ENCODE data around the gene PLD2.
"Not testable (repeated sequence)": the region's sequence is repeated elsewhere in the genome, so short reads cannot be mapped to it uniquely, and the experiment has no call there.

Gene PLD2

GRCh38 chr17:4836221-4836620 lies 29.3 kb downstream of the PLD2 start:
- DNase-seq (ENCODE audit: low spot score) = no peak

GRCh38 chr17:4837471-4838308 lies 30.7 kb downstream of the PLD2 start:
- DNase-seq (ENCODE audit: low spot score) = no peak

GRCh38 chr17:4838309-4838785 lies 31.4 kb downstream of the PLD2 start:
- DNase-seq (ENCODE audit: low spot score) = no peak

GRCh38 chr17:4839221-4839620 lies 32.3 kb downstream of the PLD2 start:
- no peak for DNase-seq (ENCODE audit: low spot score)

GRCh38 chr17:4839965-4840892 lies 33.3 kb downstream of the PLD2 start:
- no peak for DNase-seq (ENCODE audit: low spot score)

GRCh38 chr17:4840893-4841242 lies 33.9 kb downstream of the PLD2 start:
- DNase-seq (ENCODE audit: low spot score) = no peak

- no peak for DNase-seq (ENCODE audit: low spot score)
These were observed 35.4 kb downstream of the PLD2 start for GRCh38 chr17:4842376-4842775.

DNA sequence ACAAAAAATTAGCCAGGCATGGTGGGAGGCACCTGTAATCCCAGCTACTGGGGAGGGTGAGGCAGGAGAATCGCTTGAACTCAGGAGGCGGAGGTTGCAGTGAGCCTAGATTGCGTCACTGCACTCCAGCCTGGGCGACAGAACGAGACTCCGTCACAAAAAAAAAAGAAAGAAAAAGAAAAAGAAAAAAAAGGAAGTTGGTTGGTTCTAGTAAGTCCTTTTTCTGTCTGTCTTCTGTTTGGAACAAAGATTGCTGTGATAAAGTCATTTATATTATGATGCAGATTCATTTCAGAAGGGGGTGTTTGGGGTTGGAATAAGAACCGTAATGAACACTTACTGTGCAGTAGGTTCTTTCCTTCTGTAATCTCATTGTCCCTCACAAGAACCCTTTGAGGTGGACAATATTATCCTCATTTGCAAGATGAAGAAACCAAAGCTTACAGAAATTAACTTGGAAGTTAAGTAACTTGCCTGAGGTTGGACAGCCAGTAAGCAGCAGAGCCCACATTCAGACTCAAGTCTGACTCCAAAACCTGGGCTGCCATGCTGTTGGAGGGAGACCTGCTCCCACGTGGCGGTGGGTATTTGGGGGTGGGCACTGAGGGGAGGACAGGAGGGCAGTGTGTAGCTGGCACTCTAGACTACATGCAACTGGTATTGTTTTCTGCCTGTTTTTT lies 36.5 kb downstream of the PLD2 start:
- no peak for DNase-seq (ENCODE audit: low spot score)

GRCh38 chr17:4845118-4845517 lies 38.2 kb downstream of the PLD2 start:
- no peak for DNase-seq (ENCODE audit: low spot score)

- no peak for DNase-seq (ENCODE audit: low spot score)
These were observed 39.9 kb downstream of the PLD2 start for GRCh38 chr17:4846635-4847390.

DNA sequence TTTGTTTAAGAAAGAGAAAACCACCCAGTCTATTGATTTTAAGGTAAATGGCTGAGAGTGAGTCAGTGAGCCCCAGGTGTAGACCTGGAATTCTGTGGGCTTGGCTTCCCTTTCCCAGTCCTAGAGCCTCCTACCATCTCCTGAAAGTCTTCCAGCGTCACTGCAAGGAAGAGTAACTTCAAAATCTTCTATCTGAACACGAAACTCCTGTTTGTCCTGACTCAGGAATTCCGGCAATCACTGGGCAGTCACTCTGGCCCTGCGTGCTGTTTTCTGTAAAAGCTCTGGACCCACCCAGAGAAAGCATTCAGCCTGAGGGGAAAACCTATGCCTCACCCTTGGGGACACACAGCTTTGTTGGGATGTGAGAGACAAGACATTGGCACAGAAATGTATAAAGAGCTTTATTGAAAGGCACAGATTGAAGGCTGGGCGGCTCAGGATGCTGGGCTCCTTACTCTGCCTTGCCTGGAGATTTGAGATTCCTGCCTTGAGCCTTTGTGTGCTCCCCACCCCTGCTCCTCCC lies 42.1 kb downstream of the PLD2 start:
- no peak for DNase-seq (ENCODE audit: low spot score)

DNA sequence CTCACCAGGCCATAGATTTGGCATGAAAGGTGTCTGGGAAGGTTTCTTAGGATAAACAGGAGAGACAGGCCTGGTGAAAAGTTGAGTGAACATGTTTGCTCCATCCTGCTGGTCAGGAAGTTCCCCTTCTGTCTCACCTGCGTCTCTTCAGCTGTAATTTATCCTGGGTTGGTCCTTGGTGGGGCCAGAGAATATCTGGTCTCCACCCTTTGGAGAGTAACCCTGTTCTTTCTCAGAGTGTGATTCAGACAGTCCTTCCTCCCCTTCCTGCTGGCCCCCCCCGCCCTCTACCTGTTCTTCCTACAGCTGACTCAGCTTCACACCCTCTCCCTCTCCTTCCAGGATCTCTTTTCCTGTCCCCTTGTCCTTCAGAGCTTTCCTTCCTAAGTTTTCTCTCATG lies 43.3 kb downstream of the PLD2 start:
- DNase-seq (ENCODE audit: low spot score) = no peak

GRCh38 chr17:4851084-4851483 lies 44.1 kb downstream of the PLD2 start:
- no peak for DNase-seq (ENCODE audit: low spot score)

DNA sequence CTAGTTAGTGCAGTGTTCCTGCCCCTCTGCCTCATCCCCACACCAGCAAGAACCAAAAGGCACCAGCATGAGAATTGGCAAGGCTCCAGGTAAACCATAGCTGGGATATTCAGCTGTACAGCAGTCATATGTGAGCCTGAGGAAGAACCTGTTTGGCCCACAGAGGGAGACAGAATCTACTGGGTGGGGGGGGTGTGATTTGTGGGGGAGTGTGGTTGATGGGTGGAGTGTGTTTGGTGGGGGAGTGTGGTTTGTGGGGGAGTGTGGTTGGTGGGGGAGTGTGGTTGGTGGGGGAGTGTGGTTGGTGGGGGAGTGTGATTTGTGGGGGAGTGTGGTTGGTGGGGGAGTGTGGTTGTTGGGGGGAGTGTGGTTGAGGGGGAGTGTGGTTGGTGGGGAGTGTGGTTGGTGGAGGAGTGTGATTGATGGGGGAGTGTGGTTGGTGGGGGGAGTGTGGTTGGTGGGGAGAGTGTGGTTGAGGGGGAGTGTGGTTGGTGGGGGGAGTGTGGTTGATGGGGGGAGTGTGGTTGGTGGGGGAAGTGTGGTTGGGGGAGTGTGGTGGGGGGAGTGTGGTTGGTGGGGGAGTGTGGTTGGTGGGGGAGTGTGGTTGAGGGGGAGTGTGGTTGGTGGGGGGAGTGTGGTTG lies 45.7 kb downstream of the PLD2 start:
- no peak for DNase-seq (ENCODE audit: low spot score)

DNA sequence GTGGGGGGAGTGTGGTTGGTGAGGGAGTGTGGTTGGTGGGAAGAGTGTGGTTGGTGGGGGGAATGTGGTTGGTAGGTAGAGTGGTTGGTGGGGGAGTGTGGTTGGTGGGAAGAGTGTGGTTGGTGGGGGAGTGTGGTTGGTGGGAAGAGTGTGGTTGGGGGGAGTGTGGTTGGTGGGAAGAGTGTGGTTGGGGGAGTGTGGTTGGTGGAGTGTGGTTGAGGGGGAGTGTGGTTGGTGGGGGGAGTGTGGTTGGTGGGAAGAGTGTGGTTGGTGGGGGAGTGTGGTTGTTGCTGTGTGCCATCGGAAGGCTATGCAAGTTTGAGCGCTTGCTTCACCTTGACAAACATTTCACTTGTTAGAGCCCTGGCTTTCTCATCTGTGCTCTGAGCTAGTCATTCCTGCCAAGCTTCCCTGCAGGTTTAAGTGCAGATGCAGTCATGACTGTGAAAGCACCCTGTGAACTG lies 46.3 kb downstream of the PLD2 start:
- no peak for DNase-seq (ENCODE audit: low spot score)

DNA sequence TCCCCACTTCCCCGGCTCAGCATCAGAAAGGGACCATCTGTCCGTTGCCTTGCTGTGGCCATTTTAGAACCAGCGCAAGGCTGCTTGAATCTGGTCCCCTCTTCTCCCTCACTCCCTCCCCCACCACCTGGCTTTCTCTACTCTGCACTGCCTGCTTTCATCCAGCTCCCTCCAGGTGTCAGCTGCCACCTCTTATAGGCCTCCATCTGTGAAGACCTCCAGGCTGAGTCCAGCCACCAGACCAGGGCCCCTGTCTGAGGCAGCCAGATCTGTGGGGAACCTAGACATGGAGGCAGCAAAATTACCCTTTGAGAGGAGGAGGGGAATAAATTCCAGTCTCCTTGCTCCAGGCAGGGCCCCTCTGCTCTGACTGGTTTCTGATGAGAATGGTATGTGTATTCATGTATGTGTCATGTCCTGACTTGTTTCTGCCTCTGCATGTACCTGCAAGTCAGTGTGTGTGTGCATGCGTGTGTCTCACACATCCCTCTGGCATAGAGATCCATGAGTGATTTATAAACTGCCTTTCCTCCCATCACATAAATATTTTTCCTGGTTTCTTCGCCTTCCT lies 47.2 kb downstream of the PLD2 start:
- no peak for DNase-seq (ENCODE audit: low spot score)

- DNase-seq (ENCODE audit: low spot score) = no peak
These were observed 49.5 kb downstream of the PLD2 start for GRCh38 chr17:4856271-4856936.

DNA sequence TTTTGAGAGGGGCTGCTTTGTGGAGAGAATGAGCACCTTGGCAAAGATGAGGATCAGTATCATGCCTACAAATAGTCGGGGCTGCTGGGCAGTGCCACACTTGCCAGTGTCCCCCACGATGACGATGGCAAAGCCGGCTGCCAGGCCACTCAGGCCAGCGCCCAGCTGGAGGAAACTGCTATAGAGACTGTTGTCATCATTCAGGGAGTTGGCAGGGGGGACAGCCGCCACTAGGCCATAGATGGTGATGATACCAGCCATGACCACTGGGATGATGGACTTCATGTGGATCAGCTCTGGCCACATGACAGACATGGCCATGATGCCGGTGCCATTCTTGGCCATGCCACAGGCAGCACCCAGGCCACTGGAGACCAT lies 50.0 kb downstream of the PLD2 start:
- DNase-seq (ENCODE audit: low spot score) = no peak

DNA sequence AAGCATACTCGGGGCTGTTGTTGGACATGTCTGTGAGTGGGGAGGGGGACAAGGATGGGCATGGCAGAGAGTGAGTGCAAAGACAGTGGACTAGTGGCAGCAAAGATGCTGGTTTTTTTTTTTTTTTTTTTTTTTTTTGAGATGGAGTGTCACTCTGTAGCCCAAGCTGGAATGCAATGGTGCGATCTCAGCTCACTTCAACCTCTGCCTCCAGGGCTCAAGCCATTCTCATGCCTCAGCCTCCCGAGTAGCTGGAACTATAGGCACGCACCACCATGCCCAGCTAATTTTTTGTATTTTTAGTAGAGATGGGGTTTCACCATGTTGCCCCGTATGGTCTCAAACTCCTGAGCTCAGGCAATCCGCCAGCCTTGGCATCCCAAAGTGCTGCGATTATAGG lies 50.4 kb downstream of the PLD2 start:
- DNase-seq (ENCODE audit: low spot score) = not testable (repeated sequence)
